ENCODE measurements around the gene XPNPEP2.

Gene XPNPEP2

GRCh38 chrX:129754056-129755024 lies 15.6 kb downstream of the XPNPEP2 start:
- no peak for DNase-seq

- DNase-seq, result no peak
Measured at GRCh38 chrX:129755779-129756650, 17.2 kb downstream of the XPNPEP2 start.

DNA sequence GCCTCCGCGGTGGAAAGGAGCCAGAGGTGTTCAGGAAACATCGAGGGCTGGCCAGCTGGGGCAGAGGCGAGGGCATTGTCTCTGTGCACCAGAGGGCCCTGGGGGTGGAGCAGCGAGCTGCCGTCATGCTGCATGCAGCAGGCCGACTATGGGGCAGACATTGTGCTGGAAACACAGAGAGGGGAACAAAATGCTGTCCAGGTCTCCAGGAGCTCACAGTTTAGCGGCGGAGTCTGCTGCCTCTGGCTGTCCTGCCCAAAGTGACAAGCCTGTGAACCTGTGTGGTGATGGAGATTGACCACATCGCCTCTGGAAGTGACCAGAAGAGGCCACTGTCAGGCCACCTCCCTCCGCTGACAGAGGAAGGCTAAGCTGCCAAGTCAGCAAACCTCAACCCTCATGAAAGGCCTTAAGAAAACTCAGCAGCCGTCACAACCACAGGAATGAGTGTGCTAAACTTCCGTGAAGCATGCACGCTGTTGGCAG lies 20.8 kb downstream of the XPNPEP2 start:
- DNase-seq, result no peak

GRCh38 chrX:129760155-129760554 lies 21.4 kb downstream of the XPNPEP2 start:
- DNase-seq, result no peak

- DNase-seq, result no peak
Measured at GRCh38 chrX:129760981-129761380, 22.2 kb downstream of the XPNPEP2 start.

DNA sequence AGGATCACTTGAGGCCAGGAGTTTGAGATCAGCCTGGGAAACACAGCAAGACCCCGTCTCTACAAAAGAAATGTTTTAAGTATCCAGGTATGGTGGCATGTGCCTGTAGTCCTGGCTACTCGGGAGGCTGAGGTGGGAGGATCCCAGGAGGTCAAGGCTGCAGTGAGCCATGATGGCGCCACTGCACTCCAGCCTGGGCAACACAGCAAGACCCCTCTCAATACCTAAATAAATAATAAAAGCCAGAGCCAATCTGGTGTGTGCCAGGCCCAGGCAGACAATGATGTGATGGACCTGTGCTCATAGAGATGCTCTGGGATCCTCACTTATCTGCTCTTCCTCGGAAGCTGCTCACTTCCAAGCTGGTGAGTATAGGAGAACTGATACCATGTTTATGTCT lies 22.8 kb downstream of the XPNPEP2 start:
- no peak for DNase-seq

- no peak for DNase-seq
Measured at GRCh38 chrX:129762448-129762847, 23.7 kb downstream of the XPNPEP2 start.

- no peak for DNase-seq
Measured at GRCh38 chrX:129763666-129764065, 24.9 kb downstream of the XPNPEP2 start.

DNA sequence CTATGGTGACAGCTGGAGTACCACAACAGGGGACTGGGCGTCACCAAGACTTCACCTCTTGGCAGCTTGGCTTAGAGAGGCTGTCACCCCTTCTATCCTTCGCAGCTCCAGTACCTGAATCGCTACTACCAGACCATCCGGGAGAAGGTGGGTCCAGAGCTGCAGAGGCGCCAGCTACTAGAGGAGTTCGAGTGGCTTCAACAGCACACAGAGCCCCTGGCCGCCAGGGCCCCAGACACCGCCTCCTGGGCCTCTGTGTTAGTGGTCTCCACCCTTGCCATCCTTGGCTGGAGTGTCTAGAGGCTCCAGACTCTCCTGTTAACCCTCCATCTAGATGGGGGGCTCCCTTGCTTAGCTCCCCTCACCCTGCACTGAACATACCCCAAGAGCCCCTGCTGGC lies 29.4 kb downstream of the XPNPEP2 start:
- DNase-seq, result no peak

DNA sequence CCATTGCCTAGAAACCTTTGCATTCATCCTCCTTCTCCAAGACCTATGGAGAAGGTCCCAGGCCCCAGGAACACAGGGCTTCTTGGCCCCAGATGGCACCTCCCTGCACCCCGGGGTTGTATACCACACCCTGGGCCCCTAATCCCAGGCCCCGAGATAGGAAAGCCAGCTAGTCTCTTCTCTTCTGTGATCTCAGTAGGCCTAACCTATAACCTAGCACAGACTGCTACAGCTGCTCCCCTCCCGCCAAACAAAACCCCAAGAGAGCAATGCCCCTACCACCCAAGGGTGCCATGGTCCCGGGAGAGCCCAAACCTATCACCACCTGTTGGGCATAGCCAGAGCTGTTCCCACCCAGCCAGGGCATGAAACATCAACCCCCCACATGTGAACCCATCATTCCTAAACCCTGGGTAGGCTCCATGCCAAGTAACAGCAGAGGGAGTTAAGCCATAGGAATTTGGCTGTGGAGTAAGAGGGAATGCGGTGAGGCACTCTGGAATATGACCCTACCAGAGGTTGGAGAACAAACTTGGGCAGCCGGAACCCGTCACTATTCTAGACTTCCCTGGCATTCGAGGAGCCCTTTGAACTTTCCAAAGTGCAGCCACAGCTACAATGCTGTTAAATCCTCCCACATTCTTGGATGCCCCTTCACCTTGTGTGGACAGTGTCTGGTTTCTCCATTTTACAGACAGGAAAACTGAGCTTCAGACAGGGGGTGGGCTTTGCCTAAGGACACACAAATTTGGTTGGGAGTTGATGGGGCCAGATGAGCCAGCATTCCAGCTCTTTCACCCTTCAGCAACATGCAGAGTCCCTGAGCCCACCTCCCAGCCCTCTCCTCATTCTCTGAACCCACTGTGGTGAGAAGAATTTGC lies 30.0 kb downstream of the XPNPEP2 start:
- DNase-seq, result no peak

- DNase-seq, result peak; percentile 86
Measured at GRCh38 chrX:129769467-129770154, 30.8 kb downstream of the XPNPEP2 start.

- DNase-seq, result no peak
Measured at GRCh38 chrX:129771266-129771995, 32.7 kb downstream of the XPNPEP2 start.

DNA sequence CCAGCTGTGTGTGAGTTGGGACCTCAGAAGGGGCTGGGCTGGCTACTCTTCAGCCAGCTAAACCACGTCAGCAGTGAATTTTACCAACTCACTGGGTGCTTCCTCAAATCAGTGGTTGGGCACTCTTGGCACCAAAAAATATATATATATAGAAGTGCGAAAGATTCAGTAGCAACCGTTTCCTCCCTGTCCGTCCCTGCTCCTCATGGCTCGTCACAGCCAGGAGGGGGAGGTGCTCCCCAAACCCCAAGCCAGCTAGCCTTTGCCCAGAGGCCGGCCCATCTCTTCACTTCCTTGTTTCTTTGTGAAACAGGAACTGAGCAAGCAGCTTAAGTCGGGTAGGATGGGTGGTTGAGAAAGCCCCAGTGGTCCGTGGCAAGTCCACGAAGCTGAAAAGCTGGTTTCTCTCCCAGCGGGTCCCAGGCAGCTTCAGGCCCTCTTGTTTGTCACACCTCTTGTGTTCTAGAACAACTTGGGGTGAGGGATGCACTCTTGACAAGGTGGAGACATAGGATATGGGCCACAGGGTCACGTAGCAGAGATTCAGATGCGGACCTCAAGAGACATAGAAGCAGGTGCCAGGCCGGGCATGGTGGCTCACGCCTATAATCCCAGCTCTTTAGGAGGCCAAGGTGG lies 34.1 kb downstream of the XPNPEP2 start:
- DNase-seq, result peak; percentile 75

- no peak for DNase-seq
Measured at GRCh38 chrX:129773649-129774458, 35.1 kb downstream of the XPNPEP2 start.

- DNase-seq, result peak; percentile 36
Measured at GRCh38 chrX:129777218-129778030, 38.6 kb downstream of the XPNPEP2 start.

GRCh38 chrX:129779086-129779672 lies 40.4 kb downstream of the XPNPEP2 start:
- no peak for DNase-seq

- DNase-seq, result peak; percentile 27
Measured at GRCh38 chrX:129779747-129780146, 41.0 kb downstream of the XPNPEP2 start, which contains the start of gene SASH3. SASH3 (plus strand) TSS chrX:129779949; CDS start chrX:129780098, 149 bp downstream.

DNA sequence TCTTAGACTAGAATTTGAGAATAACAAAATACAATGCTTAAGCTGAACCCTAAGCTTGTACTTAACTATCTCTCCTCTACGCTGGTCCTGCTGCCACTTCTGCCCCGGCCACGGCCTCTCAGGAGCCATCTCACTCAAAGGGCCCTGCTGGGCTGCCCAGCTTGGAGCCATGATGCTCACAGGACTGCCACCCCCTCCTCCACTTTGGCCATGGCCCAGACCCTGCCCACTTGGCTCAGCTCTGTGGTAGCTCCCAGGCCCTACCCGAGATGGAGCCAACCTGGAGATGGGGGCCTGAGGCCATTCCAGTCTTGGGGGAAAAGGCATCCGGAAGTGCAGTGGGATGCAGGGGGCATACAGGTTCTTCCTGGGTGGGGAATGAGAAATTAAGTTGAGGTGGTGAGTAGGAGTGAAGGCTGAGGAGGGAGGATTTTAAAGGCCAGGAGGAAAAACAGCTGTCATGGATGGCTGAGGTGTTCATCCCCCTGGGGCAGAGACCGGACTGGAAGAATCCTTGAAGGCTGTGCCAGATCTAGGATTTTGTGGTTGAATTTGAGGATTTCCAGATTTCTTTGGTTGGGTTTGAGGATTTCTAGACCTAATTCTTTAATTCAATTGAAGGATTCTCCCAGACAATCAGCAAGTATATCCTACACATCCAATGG lies 41.8 kb downstream of the XPNPEP2 start:
- no peak for DNase-seq
